ENCODE results near the gene MRAP2. TPM values are rescaled to one million over a fixed set of nuclear protein-coding genes. Genes with fewer than 3 reads are reported as not detected.
A peak's percentile ranks its signal among the peaks of the same experiment; 100 is the strongest.
"Not testable (repeated sequence)": the region's sequence is repeated elsewhere in the genome, so short reads cannot be mapped to it uniquely, and the experiment has no call there.

Gene MRAP2
- total RNA-seq, 2 donors from 2014 or later: 67.5 to 104 TPM

DNA sequence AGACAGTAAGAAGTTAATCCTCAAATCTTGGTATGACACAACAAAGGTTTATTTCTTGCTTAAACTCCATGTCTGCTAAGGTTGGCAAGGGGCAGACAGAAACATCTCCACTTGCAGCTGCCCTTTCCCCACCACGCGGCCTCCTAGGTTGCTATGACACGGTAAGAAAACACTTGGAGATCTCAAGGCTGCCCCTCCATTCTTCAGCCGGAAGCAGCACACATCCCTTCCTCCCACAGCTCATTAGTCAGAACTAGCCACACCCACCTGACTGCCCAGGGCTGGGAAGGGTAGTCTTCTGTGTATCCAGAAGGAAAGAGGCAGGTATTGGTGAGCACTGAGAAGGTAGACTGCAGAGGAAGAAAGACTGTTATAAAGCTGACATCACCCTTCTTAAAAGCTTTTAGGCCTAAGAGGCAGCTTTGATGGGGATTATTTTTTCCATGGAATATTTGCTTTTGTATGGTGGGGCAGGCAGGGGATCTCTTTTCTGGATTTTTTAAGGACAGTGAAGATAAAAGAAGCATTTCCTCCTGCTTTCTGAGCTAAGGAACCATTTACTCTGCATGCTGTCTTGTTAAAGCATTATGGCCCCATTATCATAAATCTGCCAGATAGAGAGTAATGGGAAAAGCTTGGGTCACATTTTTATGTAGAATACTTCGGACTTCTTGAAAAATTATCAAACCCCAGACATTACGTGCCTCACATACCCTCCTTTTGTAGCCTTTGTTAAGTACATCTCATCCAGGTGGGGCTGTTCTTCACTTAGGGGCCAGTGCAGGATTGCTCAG is 41.6 kb downstream of the MRAP2 start:
- H3K4me1 ChIP-seq (ENCODE audit: control insufficient read depth in 1 of 2, low read depth in 2 of 2): peaks cover 0 to 14% of the 10 kb centered on the region in 2 donors
- peaks cover 5% of the 10 kb centered on the region for H3K36me3 ChIP-seq
- no peaks in the 10 kb centered on the region for H3K27me3 ChIP-seq (replicated peaks; ENCODE audit: insufficient read depth)
- H3K27ac ChIP-seq: no peak overlapping the region
- TF ChIP-seq, protein P1, sequence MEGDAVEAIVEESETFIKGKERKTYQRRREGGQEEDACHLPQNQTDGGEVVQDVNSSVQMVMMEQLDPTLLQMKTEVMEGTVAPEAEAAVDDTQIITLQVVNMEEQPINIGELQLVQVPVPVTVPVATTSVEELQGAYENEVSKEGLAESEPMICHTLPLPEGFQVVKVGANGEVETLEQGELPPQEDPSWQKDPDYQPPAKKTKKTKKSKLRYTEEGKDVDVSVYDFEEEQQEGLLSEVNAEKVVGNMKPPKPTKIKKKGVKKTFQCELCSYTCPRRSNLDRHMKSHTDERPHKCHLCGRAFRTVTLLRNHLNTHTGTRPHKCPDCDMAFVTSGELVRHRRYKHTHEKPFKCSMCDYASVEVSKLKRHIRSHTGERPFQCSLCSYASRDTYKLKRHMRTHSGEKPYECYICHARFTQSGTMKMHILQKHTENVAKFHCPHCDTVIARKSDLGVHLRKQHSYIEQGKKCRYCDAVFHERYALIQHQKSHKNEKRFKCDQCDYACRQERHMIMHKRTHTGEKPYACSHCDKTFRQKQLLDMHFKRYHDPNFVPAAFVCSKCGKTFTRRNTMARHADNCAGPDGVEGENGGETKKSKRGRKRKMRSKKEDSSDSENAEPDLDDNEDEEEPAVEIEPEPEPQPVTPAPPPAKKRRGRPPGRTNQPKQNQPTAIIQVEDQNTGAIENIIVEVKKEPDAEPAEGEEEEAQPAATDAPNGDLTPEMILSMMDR (IDR thresholded peaks at IDR 0.05): no peak
- ATAC-seq (ENCODE audit: insufficient number of reproducible peaks, low FRiP score, low read depth) (peak; percentile 43), DNase-seq (ENCODE audit: low spot score) (no peak)
- no peaks in the 10 kb centered on the region for H3K9me3 ChIP-seq
- H3K4me3 ChIP-seq: no peak overlapping the region

DNA sequence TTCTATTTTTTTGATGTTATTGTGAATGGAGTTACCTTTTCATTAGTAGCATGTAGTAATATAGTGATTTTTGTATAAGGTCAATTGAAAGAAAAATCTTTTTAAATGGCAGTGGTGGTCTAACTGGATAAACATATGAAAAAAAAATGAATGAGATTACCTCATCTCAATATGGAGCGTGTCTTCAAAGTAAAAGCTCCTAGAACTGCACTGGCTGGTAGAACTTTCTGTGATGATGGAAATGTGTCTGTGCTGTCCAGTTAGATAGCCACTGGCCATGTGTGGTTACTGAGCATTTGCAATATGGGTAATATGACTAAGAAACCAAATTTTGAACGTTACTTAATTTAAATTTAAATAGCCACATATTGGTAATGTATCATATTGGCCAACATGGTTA is 44.1 kb downstream of the MRAP2 start:
- no peak for ATAC-seq (ENCODE audit: insufficient number of reproducible peaks, low FRiP score, low read depth)
- Histone ChIP-seq H3K27me3 (replicated peaks; ENCODE audit: insufficient read depth) (no peaks in the 10 kb centered on the region), H3K36me3 (no peaks in the 10 kb centered on the region), H3K27ac (no peak overlapping the region), H3K4me1 (ENCODE audit: control insufficient read depth in 1 of 2, low read depth in 2 of 2) (peaks cover 0 to 14% of the 10 kb centered on the region in 2 donors), H3K9me3 (no peaks in the 10 kb centered on the region), H3K4me3 (no peak overlapping the region)
- no peak for DNase-seq (ENCODE audit: low spot score)
- TF ChIP-seq, protein P1 (IDR thresholded peaks at IDR 0.05): no peak

DNA sequence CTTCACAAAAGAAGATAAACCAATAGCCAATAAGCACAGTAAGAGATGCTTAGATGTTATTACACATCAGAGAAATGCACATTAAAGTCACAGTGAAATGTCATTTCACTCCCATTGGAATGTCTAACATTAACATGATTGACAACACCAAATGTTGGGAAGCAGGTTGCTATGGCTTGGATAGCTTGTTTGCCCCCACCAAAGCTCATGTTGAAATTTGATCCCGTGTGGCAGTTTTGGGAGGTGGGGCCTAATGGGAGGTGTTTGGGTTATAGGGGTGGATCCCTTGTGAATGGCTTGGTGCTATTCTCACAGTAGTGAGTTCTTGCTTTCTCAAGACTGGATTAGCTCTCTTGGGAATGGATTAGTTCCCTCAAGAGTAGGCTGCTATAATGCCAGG is 44.8 kb downstream of the MRAP2 start:
- Histone ChIP-seq H3K27ac (peak overlapping the region in 1 of 2 donors; percentile 46), H3K27me3 (replicated peaks; ENCODE audit: insufficient read depth) (no peaks in the 10 kb centered on the region), H3K4me1 (ENCODE audit: control insufficient read depth in 1 of 2, low read depth in 2 of 2) (peaks cover 0 to 12% of the 10 kb centered on the region in 2 donors), H3K36me3 (no peaks in the 10 kb centered on the region), H3K9me3 (no peaks in the 10 kb centered on the region), H3K4me3 (no peak overlapping the region)
- TF ChIP-seq, protein P1 (IDR thresholded peaks at IDR 0.05): no peak
- ATAC-seq (ENCODE audit: insufficient number of reproducible peaks, low FRiP score, low read depth) (no peak), DNase-seq (ENCODE audit: low spot score) (no peak)

DNA sequence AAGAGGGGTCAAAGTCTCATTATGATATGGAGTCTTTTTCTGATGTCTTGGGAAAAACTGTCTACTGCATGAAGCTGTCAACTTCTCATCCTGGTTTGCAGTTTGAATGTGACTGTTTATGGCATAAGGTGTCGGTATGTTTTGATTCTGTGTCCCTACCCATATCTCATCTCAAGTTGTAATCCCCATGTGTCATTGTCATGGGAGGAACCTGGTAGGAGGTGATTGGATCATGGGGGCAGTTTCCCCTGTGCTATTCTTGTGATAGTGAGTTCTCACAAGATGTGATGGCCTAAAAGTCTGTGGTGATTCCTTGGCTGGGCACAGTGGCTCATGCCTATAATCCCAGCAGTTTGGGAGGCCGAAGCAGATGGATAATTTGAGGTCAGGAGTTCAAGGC is 47.6 kb downstream of the MRAP2 start:
- no peak for ATAC-seq (ENCODE audit: insufficient number of reproducible peaks, low FRiP score, low read depth)
- Histone ChIP-seq H3K4me1 (ENCODE audit: control insufficient read depth in 1 of 2, low read depth in 2 of 2) (peaks cover 0 to 6% of the 10 kb centered on the region in 2 donors), H3K4me3 (no peak overlapping the region), H3K36me3 (no peaks in the 10 kb centered on the region), H3K27ac (no peak overlapping the region), H3K9me3 (no peaks in the 10 kb centered on the region), H3K27me3 (replicated peaks; ENCODE audit: insufficient read depth) (no peaks in the 10 kb centered on the region)
- TF ChIP-seq, protein P1 (IDR thresholded peaks at IDR 0.05): no peak
- no peak for DNase-seq (ENCODE audit: low spot score)

DNA sequence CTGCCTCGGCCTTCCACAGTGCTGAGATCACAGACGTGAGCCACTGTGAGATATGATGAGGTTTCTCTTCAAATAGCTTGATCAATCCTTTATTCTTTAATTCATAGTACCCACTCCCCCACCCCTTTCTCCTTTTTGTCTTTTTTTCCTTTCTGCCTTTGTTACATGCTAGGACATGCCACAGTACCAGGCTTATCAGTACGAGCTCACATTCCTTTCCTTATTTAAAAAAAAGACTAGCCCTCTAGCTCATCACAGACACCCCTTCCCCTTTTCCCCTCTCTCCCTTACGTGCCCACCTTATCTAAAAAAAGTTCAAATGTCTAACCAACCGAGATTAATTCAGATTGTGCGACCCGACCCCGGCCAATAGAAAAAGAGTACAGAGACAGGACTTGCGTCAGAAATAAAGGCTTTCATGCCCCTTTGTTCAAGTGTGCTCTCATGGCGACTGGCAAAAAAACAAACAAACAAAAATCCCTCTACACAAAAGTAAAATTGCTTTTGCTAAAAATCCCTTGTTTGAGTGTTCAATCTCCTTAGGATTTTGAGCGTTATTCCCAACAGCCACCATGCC is 49.2 kb downstream of the MRAP2 start:
- DNase-seq (ENCODE audit: low spot score) (no peak), ATAC-seq (ENCODE audit: insufficient number of reproducible peaks, low FRiP score, low read depth) (no peak)
- Histone ChIP-seq H3K4me1 (ENCODE audit: control insufficient read depth in 1 of 2, low read depth in 2 of 2) (peaks cover 0 to 6% of the 10 kb centered on the region in 2 donors), H3K4me3 (no peak overlapping the region), H3K9me3 (no peaks in the 10 kb centered on the region), H3K27ac (no peak overlapping the region), H3K27me3 (replicated peaks; ENCODE audit: insufficient read depth) (no peaks in the 10 kb centered on the region), H3K36me3 (no peaks in the 10 kb centered on the region)
- TF ChIP-seq, protein P1 (IDR thresholded peaks at IDR 0.05): no peak

DNA sequence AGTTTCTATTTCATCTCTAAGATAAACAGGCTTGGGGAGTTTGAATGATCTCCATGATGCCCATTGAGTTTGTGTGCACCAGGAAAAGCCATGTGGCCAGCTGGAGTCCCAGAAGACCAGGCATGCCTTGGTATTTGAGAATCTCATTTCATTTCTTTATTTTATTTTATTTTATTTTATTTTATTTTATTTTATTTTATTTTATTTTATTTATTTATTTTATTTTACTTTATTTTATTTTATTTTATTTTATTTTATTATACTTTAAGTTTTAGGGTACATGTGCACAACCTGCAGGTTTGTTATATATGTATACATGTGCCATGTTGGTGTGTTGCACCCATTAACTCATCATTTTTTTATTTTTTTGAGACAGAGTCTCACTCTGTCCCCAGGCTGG is 51.1 kb downstream of the MRAP2 start:
- ATAC-seq (ENCODE audit: insufficient number of reproducible peaks, low FRiP score, low read depth); H3K27me3 ChIP-seq (replicated peaks; ENCODE audit: insufficient read depth); H3K4me3 ChIP-seq; H3K36me3 ChIP-seq; H3K27ac ChIP-seq; DNase-seq (ENCODE audit: low spot score); H3K9me3 ChIP-seq: not testable (repeated sequence)
- peaks cover under 1 to 11% of the 10 kb centered on the region in 2 donors for H3K4me1 ChIP-seq (ENCODE audit: control insufficient read depth in 1 of 2, low read depth in 2 of 2)
